HEK293T (cell line): ENCODE data around the gene FGF16.

Experiments
- ARNT ChIP-seq: fragments of 450-650 bp; IDR thresholded peaks from 2 replicates; pipeline ENCODE4 v1.6.1; 2017; ENCODE audit warnings: mild to moderate bottlenecking
- BHLHE40 ChIP-seq: fragments of 450-650 bp; IDR thresholded peaks from 2 replicates; pipeline ENCODE4 v1.6.1; 2016; ENCODE audit warnings: mild to moderate bottlenecking, moderate library complexity, borderline replicate concordance
- CTBP1 ChIP-seq: fragments of 450-650 bp; IDR thresholded peaks from 2 replicates; pipeline ENCODE4 v1.6.1; 2016; ENCODE audit warnings: borderline replicate concordance
- FOXK2 ChIP-seq: fragments of 450-650 bp; IDR thresholded peaks from 2 replicates; pipeline ENCODE4 v1.6.1; 2016; ENCODE audit warnings: mild to moderate bottlenecking
- FOXM1 ChIP-seq: fragments of 450-650 bp; IDR thresholded peaks from 2 replicates; pipeline ENCODE4 v1.6.1; 2017; ENCODE audit warnings: mild to moderate bottlenecking, borderline replicate concordance
- HDGF ChIP-seq: fragments of 450-650 bp; IDR thresholded peaks from 2 replicates; pipeline ENCODE4 v1.6.1; 2017; ENCODE audit warnings: antibody characterized with exemption, borderline replicate concordance
- L3MBTL2 ChIP-seq: fragments of 450-650 bp; conservative IDR thresholded peaks from 2 replicates; pipeline ENCODE4 v1.6.1; 2016; ENCODE audit warnings: mild to moderate bottlenecking
- NFRKB ChIP-seq: fragments of 450-650 bp; IDR thresholded peaks from 2 replicates; pipeline ENCODE4 v1.6.1; 2016; ENCODE audit warnings: mild to moderate bottlenecking, moderate library complexity
- PKNOX1 ChIP-seq: fragments of 450-650 bp; IDR thresholded peaks from 2 replicates; pipeline ENCODE4 v1.6.1; 2016
- SP1 ChIP-seq: fragments of 450-650 bp; IDR thresholded peaks from 2 replicates; pipeline ENCODE4 v1.6.1; 2017
- TARDBP ChIP-seq: fragments of 450-650 bp; IDR thresholded peaks from 2 replicates; pipeline ENCODE4 v1.6.1; 2016

DNA sequence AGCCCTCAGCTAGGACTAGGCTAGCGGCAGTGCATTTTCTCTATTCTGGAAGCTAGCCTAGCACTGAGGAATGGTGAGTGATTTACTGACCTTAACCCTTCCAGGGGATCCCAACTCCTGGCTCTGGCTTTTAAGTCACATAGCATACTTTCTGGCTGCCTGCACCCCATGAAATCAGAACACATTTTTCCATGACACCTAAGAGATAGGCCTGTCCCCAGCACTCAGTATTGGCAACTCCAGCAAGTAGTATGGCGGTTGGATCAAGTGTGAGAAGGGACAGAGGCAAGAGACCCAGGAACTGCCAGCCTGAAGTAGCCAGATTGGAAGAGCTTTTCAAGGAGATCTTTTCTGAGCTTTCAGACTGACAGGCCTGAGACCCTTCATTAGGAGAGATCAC, 8.2 kb downstream of the FGF16 start:
- TF ChIP-seq FOXM1, result no peak
- no peak for TF ChIP-seq NFRKB
- TF ChIP-seq BHLHE40, result no peak
- TF ChIP-seq L3MBTL2, result no peak
- no peak for TF ChIP-seq PKNOX1
- no peak for TF ChIP-seq ARNT
- no peak for TF ChIP-seq HDGF
- no peak for TF ChIP-seq SP1
- TF ChIP-seq FOXK2, result no peak
- TF ChIP-seq CTBP1, result no peak
- TF ChIP-seq TARDBP, result no peak
